ENCODE results near the gene SLC35G6. TPM values are rescaled to one million over a fixed set of nuclear protein-coding genes. Genes with fewer than 3 reads are reported as not detected.
"Not testable (repeated sequence)": the region's sequence is repeated elsewhere in the genome, so short reads cannot be mapped to it uniquely, and the experiment has no call there.

SLC35G6 gene
- polyA plus RNA-seq, 1 donor, result 0.52 TPM

DNA sequence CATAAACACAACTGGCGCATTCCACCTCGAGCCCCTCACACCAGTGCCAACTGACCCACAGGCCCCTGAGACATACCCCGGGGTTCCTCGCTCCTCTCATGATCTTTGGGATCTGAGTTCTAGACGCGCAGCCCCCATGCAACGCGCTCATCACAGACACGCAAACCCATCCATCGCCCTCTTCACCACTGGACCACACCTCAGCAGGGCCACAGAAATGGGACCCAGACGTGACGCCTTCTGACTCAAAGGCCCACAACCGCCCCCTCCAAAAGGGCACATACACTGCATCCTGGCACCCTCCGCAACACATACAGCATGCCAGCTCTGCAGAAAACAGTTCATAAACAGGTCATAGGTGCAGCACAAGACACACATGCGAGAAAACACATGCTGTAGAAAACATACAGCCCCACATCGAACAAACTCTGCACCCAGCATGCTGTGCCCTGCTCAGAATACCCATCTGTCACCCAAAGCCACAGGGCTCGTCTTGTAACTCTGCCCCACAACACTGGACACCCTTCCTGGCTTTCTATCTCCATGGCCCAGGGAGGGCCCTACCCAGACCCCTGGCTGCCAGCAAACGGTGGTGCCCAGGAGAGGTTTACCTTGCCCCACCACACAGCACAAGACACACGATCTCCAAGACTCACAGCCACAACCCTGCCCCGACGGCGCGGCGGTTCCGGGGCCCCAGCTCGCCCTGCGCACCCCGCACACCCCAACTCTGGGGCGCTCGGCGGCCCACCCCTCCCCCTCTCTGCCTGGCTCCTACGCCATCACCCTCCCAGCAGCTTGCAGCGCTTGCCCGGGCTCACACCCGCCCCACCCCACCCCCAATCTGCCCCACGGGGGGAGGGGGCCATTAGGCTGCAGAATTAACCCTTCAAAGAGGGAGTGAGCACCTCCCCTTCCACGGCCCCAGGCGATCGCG is 2.7 kb upstream of the SLC35G6 start:
- H3K4me3 ChIP-seq (ENCODE audit: low read length), result peak overlapping the region; percentile 66
- WGBS (ENCODE audit: insufficient coverage, low lambda C conversion rate), result no CpG with 5 or more reads among the region's 40 CpGs
- H3K4me1 ChIP-seq (ENCODE audit: control insufficient read depth, insufficient read depth, low read length), result peaks cover 60% of the 10 kb centered on the region
- H3K36me3 ChIP-seq (ENCODE audit: control insufficient read depth, insufficient read depth, low read length), result peaks cover 8% of the 10 kb centered on the region
- H3K27ac ChIP-seq (ENCODE audit: low read length), result peak overlapping the region; percentile 97
- peak; percentile 54 to 75 for DNase-seq
- no peaks in the 10 kb centered on the region for H3K27me3 ChIP-seq (ENCODE audit: control insufficient read depth, insufficient read depth, low read length)
- H3K9me3 ChIP-seq (ENCODE audit: control insufficient read depth, low read depth, low read length), result no peaks in the 10 kb centered on the region

DNA sequence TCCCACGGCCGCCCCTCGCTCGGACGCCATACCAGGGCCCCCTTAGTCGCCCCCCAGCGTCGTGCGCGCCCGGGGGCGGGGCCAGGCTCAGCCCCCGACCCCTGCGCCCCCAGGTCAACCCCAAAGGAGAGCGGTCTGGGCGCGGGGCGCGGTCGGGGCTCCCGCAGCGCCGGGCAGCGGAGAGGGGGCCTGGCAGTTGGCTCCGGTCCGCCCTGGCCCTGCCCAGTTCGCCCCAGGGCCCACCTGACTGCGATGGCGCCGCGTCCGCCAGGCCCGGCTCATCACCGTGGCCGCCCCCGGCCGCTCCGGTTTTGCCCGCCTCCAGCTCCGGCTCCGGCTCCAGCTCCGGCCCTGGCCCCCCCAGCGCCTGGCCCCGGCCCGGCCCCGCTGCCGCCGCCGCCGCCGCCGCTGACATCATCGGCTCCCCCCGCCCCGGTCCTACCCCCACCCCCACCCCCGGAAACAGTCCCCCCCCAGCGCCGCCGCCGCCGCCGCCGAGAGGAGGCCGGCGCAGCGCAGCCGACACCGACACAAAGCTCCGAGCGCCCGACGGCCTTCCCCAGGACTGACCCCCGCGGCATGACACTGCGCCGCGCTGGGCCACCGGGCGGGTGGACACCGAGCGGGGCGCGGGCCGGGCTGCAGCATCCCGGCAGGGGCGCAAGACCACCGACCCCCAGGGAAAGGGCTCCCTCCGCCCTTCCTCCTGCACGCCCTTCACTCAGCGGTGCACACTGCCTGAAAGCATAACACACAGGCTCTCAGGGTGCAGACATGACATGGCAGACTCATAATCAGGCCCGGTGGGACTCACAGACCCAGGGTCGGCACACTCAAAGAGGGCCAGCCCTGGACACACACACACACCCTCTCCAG is 1.8 kb upstream of the SLC35G6 start, which contains the start of gene ZBTB4:
Gene ZBTB4 (minus strand): TSS at position 419 of the 876 bp plus-strand sequence. CDS start 12,830 bp downstream, outside the sequence.
- Histone ChIP-seq H3K36me3 (ENCODE audit: control insufficient read depth, insufficient read depth, low read length) (peaks cover 4% of the 10 kb centered on the region), H3K27ac (ENCODE audit: low read length) (peak within 1 kb of the TSS; percentile 97), H3K4me3 (ENCODE audit: low read length) (peak within 1 kb of the TSS; percentile 66), H3K27me3 (ENCODE audit: control insufficient read depth, insufficient read depth, low read length) (no peaks in the 10 kb centered on the region), H3K9me3 (ENCODE audit: control insufficient read depth, low read depth, low read length) (no peaks in the 10 kb centered on the region), H3K4me1 (ENCODE audit: control insufficient read depth, insufficient read depth, low read length) (peaks cover 56% of the 10 kb centered on the region)
- WGBS (ENCODE audit: insufficient coverage, low lambda C conversion rate), result no CpG with 5 or more reads among the region's 92 CpGs
- peak; percentile 63 to 85 for DNase-seq

DNA sequence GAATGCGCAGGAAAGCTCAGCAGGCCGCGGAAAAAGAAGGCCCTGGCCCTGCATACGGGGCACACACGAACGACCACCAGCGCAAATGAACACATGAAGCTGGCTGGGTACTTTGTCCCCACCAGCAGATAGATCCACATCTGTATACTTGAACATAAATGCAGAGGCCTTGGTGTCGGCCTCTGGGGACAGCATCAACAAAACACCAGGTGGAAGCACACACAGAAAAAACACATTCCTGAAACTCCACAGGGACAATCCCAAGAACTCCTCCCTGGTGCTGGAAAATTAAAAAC is 1.2 kb upstream of the SLC35G6 start:
- no peak for DNase-seq
- Histone ChIP-seq H3K4me1 (ENCODE audit: control insufficient read depth, insufficient read depth, low read length) (peaks cover 52% of the 10 kb centered on the region), H3K4me3 (ENCODE audit: low read length) (peak overlapping the region; percentile 60), H3K27ac (ENCODE audit: low read length) (peak overlapping the region; percentile 96), H3K36me3 (ENCODE audit: control insufficient read depth, insufficient read depth, low read length) (peaks cover 4% of the 10 kb centered on the region), H3K9me3 (ENCODE audit: control insufficient read depth, low read depth, low read length) (no peaks in the 10 kb centered on the region), H3K27me3 (ENCODE audit: control insufficient read depth, insufficient read depth, low read length) (no peaks in the 10 kb centered on the region)
- no CpG with 5 or more reads among the region's 8 CpGs for WGBS (ENCODE audit: insufficient coverage, low lambda C conversion rate)

DNA sequence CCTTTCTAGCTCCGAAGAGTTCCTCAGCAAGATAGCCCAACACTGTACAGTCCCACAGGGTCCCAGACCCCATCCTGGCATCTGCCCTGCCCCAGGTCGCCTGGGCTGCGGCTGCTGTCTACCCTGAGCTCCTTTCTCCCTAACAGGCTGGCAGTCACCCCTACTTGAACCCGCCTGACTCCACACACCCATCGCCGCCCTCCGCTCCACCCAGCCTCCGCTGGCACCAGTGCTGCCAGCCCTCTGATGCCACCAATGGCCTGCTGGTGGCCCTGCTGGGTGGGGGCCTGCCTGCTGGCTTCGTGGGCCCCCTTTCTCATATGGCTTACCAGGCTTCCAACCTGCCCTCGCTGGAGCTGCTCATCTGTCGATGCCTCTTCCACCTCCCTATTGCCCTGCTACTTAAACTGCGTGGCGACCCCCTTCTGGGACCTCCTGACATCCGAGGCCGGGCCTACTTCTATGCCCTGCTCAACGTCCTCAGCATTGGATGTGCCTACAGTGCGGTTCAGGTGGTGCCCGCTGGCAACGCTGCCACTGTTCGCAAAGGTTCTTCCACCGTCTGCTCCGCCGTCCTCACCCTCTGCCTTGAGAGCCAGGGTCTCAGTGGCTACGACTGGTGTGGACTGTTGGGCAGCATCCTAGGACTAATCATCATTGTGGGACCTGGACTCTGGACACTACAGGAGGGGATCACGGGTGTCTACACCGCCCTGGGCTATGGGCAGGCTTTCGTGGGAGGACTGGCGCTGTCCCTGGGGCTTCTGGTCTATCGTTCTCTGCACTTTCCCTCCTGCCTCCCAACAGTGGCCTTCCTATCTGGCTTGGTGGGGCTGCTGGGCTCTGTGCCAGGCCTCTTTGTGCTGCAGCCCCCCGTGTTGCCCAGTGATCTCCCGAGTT is 846 bp downstream of the SLC35G6 start:
- not testable (repeated sequence) for DNase-seq; H3K4me3 ChIP-seq (ENCODE audit: low read length); H3K9me3 ChIP-seq (ENCODE audit: control insufficient read depth, low read depth, low read length); H3K36me3 ChIP-seq (ENCODE audit: control insufficient read depth, insufficient read depth, low read length); H3K27me3 ChIP-seq (ENCODE audit: control insufficient read depth, insufficient read depth, low read length)
- WGBS (ENCODE audit: insufficient coverage, low lambda C conversion rate), result no CpG with 5 or more reads among the region's 31 CpGs
- Histone ChIP-seq H3K4me1 (ENCODE audit: control insufficient read depth, insufficient read depth, low read length) (peaks cover 46% of the 10 kb centered on the region), H3K27ac (ENCODE audit: low read length) (peak overlapping the region; percentile 100)

DNA sequence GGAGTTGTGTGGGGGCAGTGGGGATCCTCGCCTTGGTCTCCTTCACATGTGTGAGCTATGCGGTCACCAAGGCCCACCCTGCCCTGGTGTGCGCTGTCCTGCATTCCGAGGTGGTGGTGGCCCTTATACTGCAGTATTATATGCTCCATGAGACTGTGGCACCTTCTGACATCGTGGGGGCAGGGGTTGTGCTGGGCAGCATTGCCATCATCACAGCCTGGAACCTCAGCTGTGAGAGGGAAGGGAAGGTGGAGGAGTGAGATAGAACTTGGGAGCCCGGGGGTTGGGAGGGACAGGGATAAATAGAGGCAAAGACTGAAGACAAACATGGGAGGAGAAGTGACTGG is 1.5 kb downstream of the SLC35G6 start:
- DNase-seq; H3K9me3 ChIP-seq (ENCODE audit: control insufficient read depth, low read depth, low read length); H3K36me3 ChIP-seq (ENCODE audit: control insufficient read depth, insufficient read depth, low read length); H3K27me3 ChIP-seq (ENCODE audit: control insufficient read depth, insufficient read depth, low read length): not testable (repeated sequence)
- peaks cover 47% of the 10 kb centered on the region for H3K4me1 ChIP-seq (ENCODE audit: control insufficient read depth, insufficient read depth, low read length)
- WGBS (ENCODE audit: insufficient coverage, low lambda C conversion rate), result 0% methylated on average over 1 of the region's 6 CpGs
- peak overlapping the region; percentile 86 for H3K4me3 ChIP-seq (ENCODE audit: low read length)
- peak overlapping the region; percentile 100 for H3K27ac ChIP-seq (ENCODE audit: low read length)

DNA sequence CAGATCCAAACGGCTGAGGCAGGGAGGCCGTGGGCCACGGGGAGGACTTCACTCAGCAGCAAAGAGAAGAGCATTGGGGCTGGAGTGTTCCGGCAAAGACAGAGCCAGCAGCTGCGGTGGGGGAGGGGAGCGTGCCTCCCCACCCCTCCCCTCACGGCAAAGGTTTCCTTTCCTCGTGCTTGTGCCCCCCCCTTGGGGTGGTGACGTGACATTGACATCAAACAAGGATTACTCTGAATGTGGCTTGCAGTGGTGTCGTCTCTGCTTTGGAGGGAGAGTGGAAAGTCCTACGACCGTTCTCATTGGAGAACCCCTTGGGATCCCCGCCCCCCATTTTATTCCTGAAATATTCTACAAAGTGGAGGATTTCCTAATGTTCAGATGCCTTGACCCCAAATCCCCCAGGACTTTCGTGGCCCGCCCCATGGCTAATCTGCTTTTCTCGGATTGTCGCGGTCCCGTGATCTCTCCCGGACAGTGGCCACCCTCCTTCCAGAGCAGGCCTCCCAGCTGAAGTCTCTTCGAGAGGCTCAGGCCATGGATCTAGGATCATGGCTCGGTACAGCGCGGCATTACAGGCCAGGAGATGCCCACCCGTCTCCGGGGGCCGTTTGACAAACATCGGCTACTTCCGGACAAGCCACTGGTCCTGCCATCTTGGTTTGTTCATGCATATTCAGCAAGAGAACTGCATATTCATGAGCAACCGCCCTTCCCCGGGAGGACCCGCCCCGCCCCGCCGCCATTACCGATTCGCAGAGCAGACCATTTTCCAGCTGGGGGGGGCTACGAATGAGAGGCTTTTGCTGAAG is 2.2 kb downstream of the SLC35G6 start:
- DNase-seq, result peak; percentile 93 to 97
- Histone ChIP-seq H3K27ac (ENCODE audit: low read length) (peak overlapping the region; percentile 100), H3K27me3 (ENCODE audit: control insufficient read depth, insufficient read depth, low read length) (no peaks in the 10 kb centered on the region), H3K4me1 (ENCODE audit: control insufficient read depth, insufficient read depth, low read length) (peaks cover 48% of the 10 kb centered on the region), H3K9me3 (ENCODE audit: control insufficient read depth, low read depth, low read length) (no peaks in the 10 kb centered on the region), H3K4me3 (ENCODE audit: low read length) (peak overlapping the region; percentile 86), H3K36me3 (ENCODE audit: control insufficient read depth, insufficient read depth, low read length) (peaks cover 2% of the 10 kb centered on the region)
- WGBS (ENCODE audit: insufficient coverage, low lambda C conversion rate), result no CpG with 5 or more reads among the region's 38 CpGs

DNA sequence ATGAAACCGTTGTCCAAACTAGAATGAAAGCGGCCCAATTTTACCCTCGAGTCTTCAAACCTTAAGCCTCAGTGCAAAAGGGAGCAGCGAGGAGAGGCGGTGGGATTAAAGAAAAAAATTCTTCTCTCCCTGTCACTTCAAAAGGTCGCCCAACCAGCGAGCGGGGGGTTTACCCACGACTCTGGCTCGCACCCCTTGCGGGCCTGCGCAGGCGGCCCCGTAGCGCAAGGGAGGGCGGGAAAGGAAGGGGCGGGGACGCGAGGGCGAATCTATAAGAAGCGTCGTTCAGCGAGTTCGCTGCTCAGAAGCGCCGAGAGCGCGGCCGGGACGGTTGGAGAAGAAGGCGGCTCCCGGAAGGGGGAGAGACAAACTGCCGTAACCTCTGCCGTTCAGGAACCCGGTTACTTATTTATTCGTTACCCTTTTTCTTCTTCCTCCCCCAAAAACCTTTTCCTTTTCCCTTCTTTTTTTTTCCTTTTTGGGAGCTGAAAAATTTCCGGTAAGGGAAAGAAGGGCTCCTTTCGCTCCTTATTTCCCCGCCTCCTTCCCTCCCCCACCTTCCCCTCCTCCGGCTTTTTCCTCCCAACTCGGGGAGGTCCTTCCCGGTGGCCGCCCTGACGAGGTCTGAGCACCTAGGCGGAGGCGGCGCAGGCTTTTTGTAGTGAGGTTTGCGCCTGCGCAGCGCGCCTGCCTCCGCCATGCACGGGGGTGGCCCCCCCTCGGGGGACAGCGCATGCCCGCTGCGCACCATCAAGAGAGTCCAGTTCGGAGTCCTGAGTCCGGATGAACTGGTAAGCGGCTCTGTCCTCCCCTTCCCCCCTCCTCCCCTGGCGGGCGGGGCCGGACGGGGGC is 3.0 kb downstream of the SLC35G6 start, which contains the start of gene POLR2A:
Gene POLR2A (plus strand): TSS at position 300 of the 852 bp plus-strand sequence.
- 0% methylated on average over 3 of the region's 64 CpGs for WGBS (ENCODE audit: insufficient coverage, low lambda C conversion rate)
- peaks cover 52% of the 10 kb centered on the region for H3K4me1 ChIP-seq (ENCODE audit: control insufficient read depth, insufficient read depth, low read length)
- no peaks in the 10 kb centered on the region for H3K27me3 ChIP-seq (ENCODE audit: control insufficient read depth, insufficient read depth, low read length)
- peak within 1 kb of the TSS; percentile 100 for H3K27ac ChIP-seq (ENCODE audit: low read length)
- peak within 1 kb of the TSS; percentile 86 for H3K4me3 ChIP-seq (ENCODE audit: low read length)
- H3K9me3 ChIP-seq (ENCODE audit: control insufficient read depth, low read depth, low read length), result no peaks in the 10 kb centered on the region
- peak; percentile 99 to 100 for DNase-seq
- H3K36me3 ChIP-seq (ENCODE audit: control insufficient read depth, insufficient read depth, low read length), result peaks cover 2% of the 10 kb centered on the region

DNA sequence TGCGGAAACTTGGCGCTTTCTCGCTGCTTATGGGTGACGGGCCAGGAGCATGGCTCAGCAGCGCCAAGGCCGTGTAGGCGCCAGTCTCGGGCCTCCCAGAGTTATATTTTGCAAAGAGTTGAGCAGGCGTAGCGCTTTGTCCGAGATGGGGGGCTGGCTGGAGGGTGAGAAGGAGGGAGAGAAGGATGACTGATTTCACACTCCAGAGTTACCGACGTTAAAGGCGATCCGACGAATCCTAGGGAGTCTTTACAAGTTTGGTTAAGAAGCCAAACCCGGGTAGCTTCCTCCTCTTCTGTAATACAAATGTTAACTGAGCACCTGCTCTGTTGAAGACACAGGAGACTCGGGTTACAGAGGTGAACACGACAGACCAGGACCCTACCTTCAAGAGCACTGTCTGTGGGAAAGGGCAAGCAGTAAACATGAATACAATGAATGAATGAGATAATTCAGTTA is 3.7 kb downstream of the SLC35G6 start:
- Histone ChIP-seq H3K27me3 (ENCODE audit: control insufficient read depth, insufficient read depth, low read length) (no peaks in the 10 kb centered on the region), H3K4me3 (ENCODE audit: low read length) (peak overlapping the region; percentile 86), H3K9me3 (ENCODE audit: control insufficient read depth, low read depth, low read length) (no peaks in the 10 kb centered on the region), H3K27ac (ENCODE audit: low read length) (peak overlapping the region; percentile 97), H3K4me1 (ENCODE audit: control insufficient read depth, insufficient read depth, low read length) (peaks cover 52% of the 10 kb centered on the region), H3K36me3 (ENCODE audit: control insufficient read depth, insufficient read depth, low read length) (peaks cover 2% of the 10 kb centered on the region)
- no CpG with 5 or more reads among the region's 19 CpGs for WGBS (ENCODE audit: insufficient coverage, low lambda C conversion rate)
- no peak for DNase-seq
